SK-N-SH (cell line): Measurements from ENCODE around the gene ITGB6. TPM values are rescaled to one million over a fixed set of nuclear protein-coding genes. Genes with fewer than 3 reads are reported as not detected.

Experiments used
- CTCF ChIA-PET: fragments of 300-600, 350-600 bp; formaldehyde crosslinking; extraction: SDS; loops from one replicate; lab custom pipeline; 2021; lab: Yijun Ruan, JAX
- POLR2A ChIA-PET: fragments of 350-600 bp; sonication (Branson Sonifier 250); formaldehyde crosslinking; extraction: SDS; loops from one replicate; lab custom pipeline; 2020; ENCODE audit warnings: antibody characterized with exemption, inconsistent platforms; lab: Yijun Ruan, JAX
- DNase-seq: peaks from one replicate; pipeline ENCODE4 v3.0.0; 2012
- H2AFZ ChIP-seq: fragments of 200-600 bp; sonication (generic); 2 replicates; pipeline ENCODE4 v1.8.1; 2016; ENCODE audit warnings: antibody characterized with exemption, mild to moderate bottlenecking, low read depth
- H3F3A ChIP-seq: fragments of 200-600 bp; sonication (generic); replicated peaks from 2 replicates; pipeline ENCODE3; 2016; ENCODE audit warnings: antibody characterized with exemption, mild to moderate bottlenecking; ENCODE audit not compliant: insufficient read depth
- H3K27ac ChIP-seq, 2 experiments: fragments of 200-500 bp in 1 of 2; fragments of 200-600 bp in 1 of 2; sonication (Bioruptor generic) in 1 of 2; sonication (generic), shearing (Covaris generic) in 1 of 2; 2 replicates each; pipeline versions ENCODE4 v1.5.1 to v1.6.1; 2014 to 2016; ENCODE audit warnings: low read depth in 2 of 2, inconsistent platforms in 1 of 2, low read length in 1 of 2, mild to moderate bottlenecking in 1 of 2, mixed read lengths in 1 of 2
- H3K27me3 ChIP-seq: fragments of 200-600 bp; sonication (generic), shearing (Covaris generic); 2 replicates; pipeline ENCODE4 v1.6.1; 2016; ENCODE audit warnings: mixed run types; ENCODE audit not compliant: insufficient read depth
- H3K36me3 ChIP-seq, 2 experiments: fragments of 200-500 bp in 1 of 2; fragments of 200-600 bp in 1 of 2; sonication (Bioruptor generic) in 1 of 2; sonication (generic) in 1 of 2; replicated peaks in 1 of 2; 2 replicates each; pipeline versions ENCODE3 to v1.5.1; 2014 to 2016; ENCODE audit warnings: low read length in 1 of 2, mild to moderate bottlenecking in 1 of 2; ENCODE audit not compliant: insufficient read depth in 2 of 2, control insufficient read depth in 1 of 2
- H3K4me1 ChIP-seq, 2 experiments: fragments of 200-500 bp in 1 of 2; fragments of 200-600 bp in 1 of 2; sonication (Bioruptor generic) in 1 of 2; sonication (generic), shearing (Covaris generic) in 1 of 2; 2 replicates each; pipeline versions ENCODE4 v1.5.1 to v1.6.1; 2014 to 2016; ENCODE audit warnings: low read depth in 1 of 2, low read length in 1 of 2, mixed run types in 1 of 2; ENCODE audit not compliant: insufficient read depth in 2 of 2, control insufficient read depth in 1 of 2
- H3K4me2 ChIP-seq: fragments of 200-600 bp; sonication (generic), shearing (Covaris generic); 2 replicates; pipeline ENCODE4 v1.6.1; 2017; ENCODE audit warnings: mixed run types
- H3K4me3 ChIP-seq, 2 experiments: fragments of 200-500 bp in 1 of 2; fragments of 200-600 bp in 1 of 2; sonication (Bioruptor generic) in 1 of 2; sonication (generic), shearing (Covaris generic) in 1 of 2; 2 replicates each; pipeline versions ENCODE4 v1.5.1 to v1.8.1; 2014 to 2016; ENCODE audit warnings: low read depth in 2 of 2, inconsistent platforms in 1 of 2, low read length in 1 of 2, mild to moderate bottlenecking in 1 of 2, mixed read lengths in 1 of 2, moderate library complexity in 1 of 2
- H3K79me2 ChIP-seq: fragments of 200-600 bp; sonication (generic); 2 replicates; pipeline ENCODE4 v1.8.1; 2017; ENCODE audit warnings: mild to moderate bottlenecking; ENCODE audit not compliant: insufficient read depth
- H3K9ac ChIP-seq: fragments of 200-600 bp; sonication (generic); 2 replicates; pipeline ENCODE4 v1.6.1; 2017; ENCODE audit warnings: mixed run types
- H3K9me2 ChIP-seq: fragments of 200-600 bp; sonication (generic); 2 replicates; pipeline ENCODE4 v1.6.1; 2017; ENCODE audit warnings: mixed run types
- H3K9me3 ChIP-seq: fragments of 200-600 bp; sonication (generic); 2 replicates; pipeline ENCODE4 v1.6.1; 2017; ENCODE audit warnings: mixed run types, mild to moderate bottlenecking, moderate library complexity
- H4K20me1 ChIP-seq: fragments of 200-600 bp; sonication (generic); 2 replicates; pipeline ENCODE4 v1.6.1; 2017; ENCODE audit warnings: mild to moderate bottlenecking, mixed run types; ENCODE audit not compliant: insufficient read depth
- CHD2 ChIP-seq: fragments of 150-350 bp; IDR thresholded peaks from 2 replicates; pipeline ENCODE4 v1.6.1; 2018; ENCODE audit warnings: low read length; ENCODE audit not compliant: partially characterized antibody
- FOXJ3 ChIP-seq: sonication (generic); formaldehyde crosslinking; IDR thresholded peaks from 2 replicates; pipeline ENCODE4 v1.5.1; 2020; ENCODE audit warnings: mild to moderate bottlenecking, missing genetic modification reagents
- GABPA ChIP-seq: IDR thresholded peaks from 2 replicates; pipeline ENCODE4 v1.4.0; 2012; ENCODE audit warnings: low read depth, mild to moderate bottlenecking
- JUND ChIP-seq: IDR thresholded peaks from 2 replicates; pipeline ENCODE4 v1.4.0; 2012
- MXI1 ChIP-seq: IDR thresholded peaks from 2 replicates; pipeline ENCODE4 v1.6.1; 2012; ENCODE audit warnings: mild to moderate bottlenecking, low read depth, low read length, improper control_type of control experiment
- POLR2AphosphoS5 ChIP-seq: IDR thresholded peaks from 2 replicates; pipeline ENCODE4 v1.6.1; 2012; ENCODE audit warnings: low read depth, low read length
- RXRA ChIP-seq: IDR thresholded peaks from 2 replicates; pipeline ENCODE4 v1.4.0; 2012; ENCODE audit warnings: low read depth, mild to moderate bottlenecking, borderline replicate concordance
- WGBS: methylation state at CpG from one replicate; pipeline ENCODE4 v1.1.6; 2017; ENCODE audit warnings: low lambda C conversion rate; 5-methylcytosine and 5-hydroxymethylcytosine counted together
- polyA plus RNA-seq, 3 experiments: library from polyadenylated mRNA; depleted of rRNA; stranded (reverse); fragments of >200 nt; gene quantifications; 2 replicates each; pipeline ENCODE4 v1.2.3, GENCODE V29; 2012
- TF ChIP-seq, protein P1 (sequence below): fragments of 200-600 bp; sonication (generic); IDR thresholded peaks from 2 replicates; pipeline ENCODE4 v1.6.1; 2017; ENCODE audit warnings: antibody characterized with exemption, mild to moderate bottlenecking, moderate library complexity
- TF ChIP-seq, protein P2 (sequence below): fragments of 150-350 bp; IDR thresholded peaks from 2 replicates; pipeline ENCODE4 v1.6.1; 2016; ENCODE audit warnings: mild to moderate bottlenecking, low read depth, low read length
- TF ChIP-seq, protein P3 (sequence below): IDR thresholded peaks from 2 replicates; pipeline ENCODE4 v1.4.0; 2012; ENCODE audit warnings: low read depth, borderline replicate concordance

ITGB6 gene, protein sequence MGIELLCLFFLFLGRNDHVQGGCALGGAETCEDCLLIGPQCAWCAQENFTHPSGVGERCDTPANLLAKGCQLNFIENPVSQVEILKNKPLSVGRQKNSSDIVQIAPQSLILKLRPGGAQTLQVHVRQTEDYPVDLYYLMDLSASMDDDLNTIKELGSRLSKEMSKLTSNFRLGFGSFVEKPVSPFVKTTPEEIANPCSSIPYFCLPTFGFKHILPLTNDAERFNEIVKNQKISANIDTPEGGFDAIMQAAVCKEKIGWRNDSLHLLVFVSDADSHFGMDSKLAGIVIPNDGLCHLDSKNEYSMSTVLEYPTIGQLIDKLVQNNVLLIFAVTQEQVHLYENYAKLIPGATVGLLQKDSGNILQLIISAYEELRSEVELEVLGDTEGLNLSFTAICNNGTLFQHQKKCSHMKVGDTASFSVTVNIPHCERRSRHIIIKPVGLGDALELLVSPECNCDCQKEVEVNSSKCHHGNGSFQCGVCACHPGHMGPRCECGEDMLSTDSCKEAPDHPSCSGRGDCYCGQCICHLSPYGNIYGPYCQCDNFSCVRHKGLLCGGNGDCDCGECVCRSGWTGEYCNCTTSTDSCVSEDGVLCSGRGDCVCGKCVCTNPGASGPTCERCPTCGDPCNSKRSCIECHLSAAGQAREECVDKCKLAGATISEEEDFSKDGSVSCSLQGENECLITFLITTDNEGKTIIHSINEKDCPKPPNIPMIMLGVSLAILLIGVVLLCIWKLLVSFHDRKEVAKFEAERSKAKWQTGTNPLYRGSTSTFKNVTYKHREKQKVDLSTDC
- 0.10 and 0.13 TPM in 2 replicates for polyA plus RNA-seq (2012; rRNA removed)
- polyA plus RNA-seq (2012; cell fraction: cytosol; rRNA removed) = 0.13 and 0.15 TPM in 2 replicates
- polyA plus RNA-seq (2012; cell fraction: nucleus; rRNA removed) = 0.26 TPM in 2 replicates

DNA sequence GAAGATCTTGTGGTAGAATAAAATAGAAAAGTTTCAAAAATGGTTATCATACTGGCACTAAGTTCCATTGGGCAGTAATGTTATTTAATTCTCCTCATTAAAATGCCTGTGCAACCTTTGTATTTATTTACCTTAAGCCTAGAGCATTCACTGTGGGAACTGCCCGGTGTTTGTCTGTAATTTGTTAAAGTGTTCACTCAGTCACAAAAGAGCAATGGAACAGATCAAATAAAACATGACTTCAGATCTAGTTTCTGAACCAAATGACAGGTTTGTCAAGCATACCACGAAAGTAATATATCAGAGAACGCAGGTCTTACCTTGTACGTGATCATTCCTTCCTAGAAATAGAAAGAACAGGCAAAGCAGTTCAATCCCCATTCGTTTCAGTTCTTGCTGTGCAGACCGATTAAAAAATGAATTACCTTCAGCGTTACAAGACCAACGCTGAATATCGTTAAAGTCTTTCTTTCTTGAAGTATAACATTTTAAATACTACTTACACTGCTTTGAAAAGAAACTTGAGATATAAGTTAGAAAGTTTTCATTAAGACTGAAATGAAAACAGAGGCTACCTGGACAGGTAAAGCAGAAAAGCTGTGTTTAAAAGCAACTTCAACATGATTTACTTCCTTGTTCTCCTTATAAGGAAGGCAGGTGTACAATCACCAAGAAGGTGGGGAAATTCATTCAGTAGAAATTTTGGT is at the start of gene ITGB6:
ITGB6 (minus strand) TSS at position 590 of the 707 bp plus-strand sequence; CDS start at position 381, 209 bp downstream.
- H3K9me2 ChIP-seq = no peaks in the 10 kb centered on the region
- no peak for DNase-seq
- H3K9ac ChIP-seq = no peak within 1 kb of the TSS
- TF ChIP-seq GABPA (no peak), POLR2AphosphoS5 (no peak), CHD2 (no peak), JUND (no peak), FOXJ3 (CRISPR knock-in tag) (no peak), RXRA (no peak), MXI1 (no peak)
- TF ChIP-seq, protein P1, sequence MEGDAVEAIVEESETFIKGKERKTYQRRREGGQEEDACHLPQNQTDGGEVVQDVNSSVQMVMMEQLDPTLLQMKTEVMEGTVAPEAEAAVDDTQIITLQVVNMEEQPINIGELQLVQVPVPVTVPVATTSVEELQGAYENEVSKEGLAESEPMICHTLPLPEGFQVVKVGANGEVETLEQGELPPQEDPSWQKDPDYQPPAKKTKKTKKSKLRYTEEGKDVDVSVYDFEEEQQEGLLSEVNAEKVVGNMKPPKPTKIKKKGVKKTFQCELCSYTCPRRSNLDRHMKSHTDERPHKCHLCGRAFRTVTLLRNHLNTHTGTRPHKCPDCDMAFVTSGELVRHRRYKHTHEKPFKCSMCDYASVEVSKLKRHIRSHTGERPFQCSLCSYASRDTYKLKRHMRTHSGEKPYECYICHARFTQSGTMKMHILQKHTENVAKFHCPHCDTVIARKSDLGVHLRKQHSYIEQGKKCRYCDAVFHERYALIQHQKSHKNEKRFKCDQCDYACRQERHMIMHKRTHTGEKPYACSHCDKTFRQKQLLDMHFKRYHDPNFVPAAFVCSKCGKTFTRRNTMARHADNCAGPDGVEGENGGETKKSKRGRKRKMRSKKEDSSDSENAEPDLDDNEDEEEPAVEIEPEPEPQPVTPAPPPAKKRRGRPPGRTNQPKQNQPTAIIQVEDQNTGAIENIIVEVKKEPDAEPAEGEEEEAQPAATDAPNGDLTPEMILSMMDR = no peak
- TF ChIP-seq, protein P2, sequence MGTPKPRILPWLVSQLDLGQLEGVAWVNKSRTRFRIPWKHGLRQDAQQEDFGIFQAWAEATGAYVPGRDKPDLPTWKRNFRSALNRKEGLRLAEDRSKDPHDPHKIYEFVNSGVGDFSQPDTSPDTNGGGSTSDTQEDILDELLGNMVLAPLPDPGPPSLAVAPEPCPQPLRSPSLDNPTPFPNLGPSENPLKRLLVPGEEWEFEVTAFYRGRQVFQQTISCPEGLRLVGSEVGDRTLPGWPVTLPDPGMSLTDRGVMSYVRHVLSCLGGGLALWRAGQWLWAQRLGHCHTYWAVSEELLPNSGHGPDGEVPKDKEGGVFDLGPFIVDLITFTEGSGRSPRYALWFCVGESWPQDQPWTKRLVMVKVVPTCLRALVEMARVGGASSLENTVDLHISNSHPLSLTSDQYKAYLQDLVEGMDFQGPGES = no peak
- TF ChIP-seq, protein P3, sequence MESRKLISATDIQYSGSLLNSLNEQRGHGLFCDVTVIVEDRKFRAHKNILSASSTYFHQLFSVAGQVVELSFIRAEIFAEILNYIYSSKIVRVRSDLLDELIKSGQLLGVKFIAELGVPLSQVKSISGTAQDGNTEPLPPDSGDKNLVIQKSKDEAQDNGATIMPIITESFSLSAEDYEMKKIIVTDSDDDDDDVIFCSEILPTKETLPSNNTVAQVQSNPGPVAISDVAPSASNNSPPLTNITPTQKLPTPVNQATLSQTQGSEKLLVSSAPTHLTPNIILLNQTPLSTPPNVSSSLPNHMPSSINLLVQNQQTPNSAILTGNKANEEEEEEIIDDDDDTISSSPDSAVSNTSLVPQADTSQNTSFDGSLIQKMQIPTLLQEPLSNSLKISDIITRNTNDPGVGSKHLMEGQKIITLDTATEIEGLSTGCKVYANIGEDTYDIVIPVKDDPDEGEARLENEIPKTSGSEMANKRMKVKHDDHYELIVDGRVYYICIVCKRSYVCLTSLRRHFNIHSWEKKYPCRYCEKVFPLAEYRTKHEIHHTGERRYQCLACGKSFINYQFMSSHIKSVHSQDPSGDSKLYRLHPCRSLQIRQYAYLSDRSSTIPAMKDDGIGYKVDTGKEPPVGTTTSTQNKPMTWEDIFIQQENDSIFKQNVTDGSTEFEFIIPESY = no peak
- H3K9me3 ChIP-seq = no peaks in the 10 kb centered on the region
- H2AFZ ChIP-seq = no peak within 1 kb of the TSS
- H3K4me1 ChIP-seq = peaks cover under 1 to 8% of the 10 kb centered on the region in 2 experiments; a peak in 3 of 4 replicates
- POLR2A ChIA-PET = no interaction called here
- no peak within 1 kb of the TSS for H3K4me3 ChIP-seq
- H4K20me1 ChIP-seq = no peaks in the 10 kb centered on the region
- H3K4me2 ChIP-seq = no peak within 1 kb of the TSS
- no peak within 1 kb of the TSS for H3K27ac ChIP-seq
- no peaks in the 10 kb centered on the region for H3K36me3 ChIP-seq
- 87% methylated on average over 9 of the region's 9 CpGs for WGBS
- no peaks in the 10 kb centered on the region for H3K79me2 ChIP-seq
- H3F3A ChIP-seq = peaks cover 8% of the 10 kb centered on the region
- no peaks in the 10 kb centered on the region for H3K27me3 ChIP-seq
- CTCF ChIA-PET = interaction anchor here (1.3 kb wide), 1 partner anchor 9 kb away, joined by 3 read pairs; no protein-coding TSS in a partner anchor
